CD8-positive, alpha-beta memory T cell (primary cell): ENCODE measurements around the gene PCNP. TPM values are rescaled to one million over a fixed set of nuclear protein-coding genes. Genes with fewer than 3 reads are reported as not detected.
"Not testable (repeated sequence)": the region's sequence is repeated elsewhere in the genome, so short reads cannot be mapped to it uniquely, and the experiment has no call there.

Experiments
- CTCF ChIA-PET: fragments of 350-600 bp; sonication (Branson Sonifier 250); formaldehyde crosslinking; loops from one replicate; lab custom pipeline; 2021; ENCODE audit warnings: antibody characterized with exemption; lab: Charles Lee
- POLR2A ChIA-PET: fragments of 350-600 bp; sonication (Branson Sonifier 250); formaldehyde crosslinking; loops from one replicate; lab custom pipeline; 2021; ENCODE audit warnings: antibody characterized with exemption; lab: Charles Lee
- DNase-seq, 5 donors: peaks; one replicate each; pipeline versions ENCODE4 v3.0.0 to v3.0.0-alpha.2; 2020 to 2022; ENCODE audit warnings: mixed read lengths in 1 of 5
- H3K27ac ChIP-seq: one replicate; pipeline ENCODE4 v1.7.0; 2013; ENCODE audit warnings: low read depth, mild to moderate bottlenecking, low read length, moderate library complexity
- H3K27me3 ChIP-seq: 2 replicates; pipeline ENCODE4 v1.7.0; 2013; ENCODE audit warnings: low read length, mild to moderate bottlenecking; ENCODE audit not compliant: insufficient read depth, poor library complexity, severe bottlenecking
- H3K36me3 ChIP-seq: 2 replicates; pipeline ENCODE4 v1.7.0; 2013; ENCODE audit warnings: mild to moderate bottlenecking, low read length, moderate library complexity; ENCODE audit not compliant: insufficient read depth
- H3K4me1 ChIP-seq: 2 replicates; pipeline ENCODE4 v1.7.0; 2013; ENCODE audit warnings: mild to moderate bottlenecking, low read length, moderate library complexity; ENCODE audit not compliant: insufficient read depth
- H3K4me3 ChIP-seq: 2 replicates; pipeline ENCODE4 v1.7.0; 2013; ENCODE audit warnings: mild to moderate bottlenecking, low read length
- H3K9me3 ChIP-seq: 2 replicates; pipeline ENCODE4 v1.7.0; 2013; ENCODE audit warnings: mild to moderate bottlenecking, low read length
- H3K27ac Mint-ChIP-seq, 8 donors: one replicate each; pipeline ENCODE4 v1.8.0; 2020 to 2021; ENCODE audit warnings: mixed read lengths in 8 of 8, mild to moderate bottlenecking in 6 of 8, inconsistent platforms in 3 of 8, moderate library complexity in 3 of 8
- H3K27me3 Mint-ChIP-seq, 2 donors: one replicate each; pipeline ENCODE4 v1.8.0; 2020 to 2021; ENCODE audit warnings: mixed read lengths in 2 of 2, mild to moderate bottlenecking in 1 of 2, moderate library complexity in 1 of 2
- H3K36me3 Mint-ChIP-seq, 3 donors: one replicate each; pipeline ENCODE4 v1.8.0; 2020 to 2021; ENCODE audit warnings: mixed read lengths in 3 of 3, inconsistent platforms in 1 of 3, mild to moderate bottlenecking in 1 of 3
- H3K4me1 Mint-ChIP-seq, 3 donors: one replicate each; pipeline ENCODE4 v1.8.0; 2020 to 2021; ENCODE audit warnings: mixed read lengths in 3 of 3, inconsistent platforms in 1 of 3, mild to moderate bottlenecking in 1 of 3
- H3K4me3 Mint-ChIP-seq, 7 donors: one replicate each; pipeline ENCODE4 v1.8.0; 2020 to 2021; ENCODE audit warnings: mixed read lengths in 7 of 7, mild to moderate bottlenecking in 6 of 7, moderate library complexity in 4 of 7, inconsistent platforms in 2 of 7
- H3K9me3 Mint-ChIP-seq, 5 donors: one replicate each; pipeline ENCODE4 v1.8.0; 2020 to 2022; ENCODE audit warnings: mixed read lengths in 5 of 5, mild to moderate bottlenecking in 3 of 5, moderate library complexity in 2 of 5, inconsistent platforms in 1 of 5
- polyA plus RNA-seq: library from polyadenylated mRNA; unstranded; fragments of 300-500 nt; fragmentation: Illumina TruSeq; gene quantifications from one replicate; pipeline ENCODE4 v1.2.3, GENCODE V29; 2021
- total RNA-seq, 2 experiments: library from RNA; stranded (reverse); gene quantifications; one replicate each; pipeline ENCODE4 v1.2.3, GENCODE V29; 2021

The PCNP gene
- total and polyA plus RNA-seq, 3 experiments from 2014 or later: 124 to 216 (median 205) TPM

- H3K4me3 ChIP-seq, DNase-seq, H3K36me3 ChIP-seq, H3K4me1 ChIP-seq, H3K9me3 ChIP-seq, H3K27me3 ChIP-seq, POLR2A ChIA-PET, H3K27me3 Mint-ChIP-seq, H3K9me3 Mint-ChIP-seq, CTCF ChIA-PET, H3K36me3 Mint-ChIP-seq, H3K4me1 Mint-ChIP-seq, H3K27ac ChIP-seq, H3K27ac Mint-ChIP-seq, H3K4me3 Mint-ChIP-seq: not testable (repeated sequence)
These were observed 31.4 kb downstream of the PCNP start for GRCh38 chr3:101605398-101605797.

GRCh38 chr3:101611023-101611422 lies 37.0 kb downstream of the PCNP start:
- H3K36me3 ChIP-seq: no peaks in the 10 kb centered on the region
- Mint-ChIP-seq H3K36me3 (no peaks in the 10 kb centered on the region), H3K9me3 (peaks cover 0 to under 1% (median 0%) of the 10 kb centered on the region in 5 donors), H3K27ac (no peak overlapping the region), H3K4me1 (no peaks in the 10 kb centered on the region), H3K4me3 (no peak overlapping the region), H3K27me3 (no peaks in the 10 kb centered on the region)
- no peak overlapping the region for H3K27ac ChIP-seq
- ChIA-PET CTCF (no interaction called here), POLR2A (no interaction called here)
- H3K9me3 ChIP-seq: no peaks in the 10 kb centered on the region
- no peak for DNase-seq
- H3K4me3 ChIP-seq: no peak overlapping the region
- no peaks in the 10 kb centered on the region for H3K4me1 ChIP-seq
- no peaks in the 10 kb centered on the region for H3K27me3 ChIP-seq

GRCh38 chr3:101613014-101613413 lies 39.0 kb downstream of the PCNP start:
- H3K36me3 ChIP-seq, H3K4me1 Mint-ChIP-seq, H3K36me3 Mint-ChIP-seq, CTCF ChIA-PET, H3K4me1 ChIP-seq, H3K27ac ChIP-seq, DNase-seq, H3K4me3 Mint-ChIP-seq, H3K27me3 ChIP-seq, H3K27me3 Mint-ChIP-seq, H3K4me3 ChIP-seq, H3K9me3 Mint-ChIP-seq, H3K27ac Mint-ChIP-seq, H3K9me3 ChIP-seq: not testable (repeated sequence)
- POLR2A ChIA-PET: interaction anchor here (0.6 kb wide), 1 partner anchor 13 kb away, joined by 3 read pairs; no protein-coding TSS in a partner anchor

- Histone ChIP-seq H3K27ac (no peak overlapping the region), H3K4me3 (no peak overlapping the region), H3K4me1 (no peaks in the 10 kb centered on the region), H3K9me3 (no peaks in the 10 kb centered on the region), H3K27me3 (no peaks in the 10 kb centered on the region), H3K36me3 (no peaks in the 10 kb centered on the region)
- no peak for DNase-seq
- ChIA-PET POLR2A (no interaction called here), CTCF (no interaction called here)
- peaks cover 0 to 8% (median 0%) of the 10 kb centered on the region in 3 donors for H3K36me3 Mint-ChIP-seq
- H3K27me3 Mint-ChIP-seq: no peaks in the 10 kb centered on the region
- H3K4me3 Mint-ChIP-seq: no peak overlapping the region
- H3K9me3 Mint-ChIP-seq: peaks cover 0 to 3% (median 0%) of the 10 kb centered on the region in 5 donors
- no peaks in the 10 kb centered on the region for H3K4me1 Mint-ChIP-seq
- H3K27ac Mint-ChIP-seq: no peak overlapping the region
These were observed 41.5 kb downstream of the PCNP start for GRCh38 chr3:101615525-101615924.

GRCh38 chr3:101617478-101617877 lies 43.5 kb downstream of the PCNP start:
- CTCF ChIA-PET: no interaction called here
- no peak for DNase-seq
- Histone ChIP-seq H3K27ac (no peak overlapping the region), H3K4me1 (no peaks in the 10 kb centered on the region), H3K4me3 (no peak overlapping the region), H3K27me3 (no peaks in the 10 kb centered on the region), H3K9me3 (no peaks in the 10 kb centered on the region), H3K36me3 (no peaks in the 10 kb centered on the region)
- H3K27ac Mint-ChIP-seq: no peak overlapping the region
- H3K27me3 Mint-ChIP-seq: no peaks in the 10 kb centered on the region
- no peak overlapping the region for H3K4me3 Mint-ChIP-seq
- H3K4me1 Mint-ChIP-seq: no peaks in the 10 kb centered on the region
- POLR2A ChIA-PET: no interaction called here
- H3K36me3 Mint-ChIP-seq: peaks cover 0 to 8% (median 0%) of the 10 kb centered on the region in 3 donors
- peaks cover 0 to 3% (median 0%) of the 10 kb centered on the region in 5 donors for H3K9me3 Mint-ChIP-seq

GRCh38 chr3:101618726-101619125 lies 44.7 kb downstream of the PCNP start:
- peaks cover 0 to 3% (median 0%) of the 10 kb centered on the region in 5 donors for H3K9me3 Mint-ChIP-seq
- H3K27me3 Mint-ChIP-seq: no peaks in the 10 kb centered on the region
- no peaks in the 10 kb centered on the region for H3K36me3 ChIP-seq
- H3K4me3 ChIP-seq: no peak overlapping the region
- H3K27ac Mint-ChIP-seq: no peak overlapping the region
- H3K9me3 ChIP-seq: no peaks in the 10 kb centered on the region
- ChIA-PET CTCF (no interaction called here), POLR2A (no interaction called here)
- H3K27ac ChIP-seq: no peak overlapping the region
- no peaks in the 10 kb centered on the region for H3K27me3 ChIP-seq
- H3K4me1 Mint-ChIP-seq: no peaks in the 10 kb centered on the region
- H3K36me3 Mint-ChIP-seq: peaks cover 0 to 8% (median 1%) of the 10 kb centered on the region in 3 donors
- H3K4me3 Mint-ChIP-seq: no peak overlapping the region
- no peak for DNase-seq
- no peaks in the 10 kb centered on the region for H3K4me1 ChIP-seq

GRCh38 chr3:101619734-101620133 lies 45.8 kb downstream of the PCNP start:
- peaks cover 0 to 3% (median 0%) of the 10 kb centered on the region in 5 donors for H3K9me3 Mint-ChIP-seq
- ChIA-PET POLR2A (no interaction called here), CTCF (no interaction called here)
- Histone ChIP-seq H3K9me3 (no peaks in the 10 kb centered on the region), H3K4me3 (no peak overlapping the region), H3K36me3 (no peaks in the 10 kb centered on the region), H3K27me3 (no peaks in the 10 kb centered on the region), H3K4me1 (no peaks in the 10 kb centered on the region), H3K27ac (no peak overlapping the region)
- no peak for DNase-seq
- H3K4me3 Mint-ChIP-seq: no peak overlapping the region
- no peaks in the 10 kb centered on the region for H3K4me1 Mint-ChIP-seq
- no peak overlapping the region for H3K27ac Mint-ChIP-seq
- no peaks in the 10 kb centered on the region for H3K27me3 Mint-ChIP-seq
- H3K36me3 Mint-ChIP-seq: peaks cover 0 to 11% (median 1%) of the 10 kb centered on the region in 3 donors

GRCh38 chr3:101623656-101624055 lies 49.7 kb downstream of the PCNP start:
- H3K4me3 Mint-ChIP-seq: no peak overlapping the region
- no peaks in the 10 kb centered on the region for H3K9me3 ChIP-seq
- no peaks in the 10 kb centered on the region for H3K36me3 ChIP-seq
- H3K27ac Mint-ChIP-seq: no peak overlapping the region
- no peaks in the 10 kb centered on the region for H3K27me3 Mint-ChIP-seq
- H3K4me1 ChIP-seq: no peaks in the 10 kb centered on the region
- DNase-seq: no peak
- no peak overlapping the region for H3K27ac ChIP-seq
- no peaks in the 10 kb centered on the region for H3K27me3 ChIP-seq
- H3K36me3 Mint-ChIP-seq: peaks cover 0 to 11% (median 4%) of the 10 kb centered on the region in 3 donors
- ChIA-PET CTCF (no interaction called here), POLR2A (no interaction called here)
- H3K4me3 ChIP-seq: no peak overlapping the region
- H3K9me3 Mint-ChIP-seq: peaks cover 0 to 3% (median 0%) of the 10 kb centered on the region in 5 donors
- H3K4me1 Mint-ChIP-seq: no peaks in the 10 kb centered on the region

GRCh38 chr3:101624857-101625256 lies 50.9 kb downstream of the PCNP start:
- H3K4me3 ChIP-seq: no peak overlapping the region
- no peak overlapping the region for H3K27ac Mint-ChIP-seq
- no peaks in the 10 kb centered on the region for H3K9me3 ChIP-seq
- no peaks in the 10 kb centered on the region for H3K4me1 Mint-ChIP-seq
- H3K27me3 Mint-ChIP-seq: no peaks in the 10 kb centered on the region
- no peaks in the 10 kb centered on the region for H3K9me3 Mint-ChIP-seq
- no peak overlapping the region for H3K4me3 Mint-ChIP-seq
- H3K36me3 ChIP-seq: no peaks in the 10 kb centered on the region
- no peaks in the 10 kb centered on the region for H3K4me1 ChIP-seq
- H3K27ac ChIP-seq: no peak overlapping the region
- ChIA-PET POLR2A (no interaction called here), CTCF (no interaction called here)
- no peak for DNase-seq
- H3K36me3 Mint-ChIP-seq: peaks cover 0 to 4% (median 3%) of the 10 kb centered on the region in 3 donors
- H3K27me3 ChIP-seq: no peaks in the 10 kb centered on the region
